Esophagus squamous epithelium (tissue), 5 donors: ENCODE results near the gene HLCS. TPM values are rescaled to one million over a fixed set of nuclear protein-coding genes. Genes with fewer than 3 reads are reported as not detected.

ENCODE experiments used
- DNase-seq: peaks from one replicate; lab custom pipeline; 2025; lab: John Stamatoyannopoulos, UW
- H3K27ac ChIP-seq, 4 donors: fragments of 200-600 bp; sonication (generic); one replicate each; pipeline ENCODE4 v1.5.1; 2016 to 2019; ENCODE audit warnings: mild to moderate bottlenecking in 1 of 4
- H3K27me3 ChIP-seq, 4 donors: fragments of 200-600 bp; sonication (generic); 1 replicate in 3 of 4; 2 replicates in 1 of 4; pipeline versions ENCODE4 v1.5.1 to v1.6.0; 2017 to 2021; ENCODE audit warnings: antibody characterized with exemption in 1 of 4
- H3K36me3 ChIP-seq, 3 donors: fragments of 200-600 bp; sonication (generic); one replicate each; pipeline ENCODE4 v1.5.1; 2016 to 2019
- H3K4me1 ChIP-seq, 3 donors: fragments of 200-600 bp; sonication (generic); one replicate each; pipeline ENCODE4 v1.5.1; 2017 to 2019
- H3K4me3 ChIP-seq, 4 donors: fragments of 200-600 bp; sonication (generic); 1 replicate in 3 of 4; 2 replicates in 1 of 4; pipeline ENCODE4 v1.5.1; 2016 to 2019; ENCODE audit warnings: mild to moderate bottlenecking in 2 of 4, moderate library complexity in 1 of 4
- H3K9me3 ChIP-seq, 3 donors: fragments of 200-600 bp; sonication (generic); one replicate each; pipeline ENCODE4 v1.5.1; 2016 to 2019
- CTCF ChIP-seq, 6 experiments: fragments of 450-650 bp in 4 of 6; fragments of 200-600 bp in 2 of 6; sonication (generic) in 2 of 6; IDR thresholded peaks; one replicate each; pipeline ENCODE4 v1.5.1; 2016 to 2019; ENCODE audit warnings: antibody characterized with exemption in 6 of 6, mild to moderate bottlenecking in 4 of 6, moderate library complexity in 4 of 6
- POLR2A ChIP-seq, 4 donors: fragments of 450-650 bp; IDR thresholded peaks; one replicate each; pipeline ENCODE4 v1.6.1; 2017; ENCODE audit warnings: antibody characterized with exemption in 4 of 4, mild to moderate bottlenecking in 4 of 4, moderate library complexity in 3 of 4
- WGBS, 2 donors: methylation state at CpG; one replicate each; pipeline ENCODE4 v1.1.5; 2018; 5-methylcytosine and 5-hydroxymethylcytosine counted together
- intact Hi-C: fragments of 100-400 bp; cut with DNase I; formaldehyde crosslinking; loops from one replicate; pipeline ENCODE4 v1.15.0; 2022
- total RNA-seq, 4 donors: library from RNA; depleted of rRNA; stranded (reverse); fragments of >200 nt; gene quantifications; one replicate each; pipeline ENCODE4 v1.1.0, GENCODE V29; 2016
- donor health status: DM: yes; HTN: yes; CAD: no.

HLCS gene
- total RNA-seq, 4 donors from 2014 or later, result 6.3 to 19.5 (median 13.5) TPM

GRCh38 chr21:36706482-36706852, 260.0 kb downstream of the HLCS start:
- peaks cover 0 to 100% (median 27%) of the 10 kb centered on the region in 4 donors for H3K27me3 ChIP-seq
- peak overlapping the region; percentile 79 to 97 (median 96) for H3K27ac ChIP-seq
- peak overlapping the region; percentile 31 to 78 (median 74) for H3K4me3 ChIP-seq
- 4 to 11% methylated on average over 12 to 13 of the region's 13 CpGs for WGBS, 2 donors
- no peak for TF ChIP-seq CTCF (IDR thresholded peaks at IDR 0.05)
- no peak for TF ChIP-seq POLR2A (IDR thresholded peaks at IDR 0.05)
- H3K36me3 ChIP-seq, result no peaks in the 10 kb centered on the region
- intact Hi-C loops, result loop anchor here (10.0 kb wide), 1 partner anchor 202 kb away; no protein-coding TSS in a partner anchor
- no peak for DNase-seq
- no peaks in the 10 kb centered on the region for H3K9me3 ChIP-seq
- H3K4me1 ChIP-seq, result peaks cover 28 to 96% (median 44%) of the 10 kb centered on the region in 3 donors

- no peaks in the 10 kb centered on the region for H3K36me3 ChIP-seq
- peaks cover 30 to 96% (median 49%) of the 10 kb centered on the region in 3 donors for H3K4me1 ChIP-seq
- H3K4me3 ChIP-seq, result peak overlapping the region; percentile 31 to 78 (median 74)
- no peaks in the 10 kb centered on the region for H3K9me3 ChIP-seq
- DNase-seq, result no peak
- TF ChIP-seq CTCF (IDR thresholded peaks at IDR 0.05) (peak in 5 of 6 experiments; percentile 24 to 67 (median 33)), POLR2A (IDR thresholded peaks at IDR 0.05) (peak in 1 of 4 donors; percentile 22)
- peak overlapping the region; percentile 79 to 97 (median 96) for H3K27ac ChIP-seq
- 0 to 2% methylated on average over 4 to 9 of the region's 22 CpGs for WGBS, 2 donors
- intact Hi-C loops, result loop anchor here (10.0 kb wide), 1 partner anchor 201 kb away; no protein-coding TSS in a partner anchor
- H3K27me3 ChIP-seq, result peaks cover 0 to 100% (median 27%) of the 10 kb centered on the region in 4 donors
These were observed 260.6 kb downstream of the HLCS start for GRCh38 chr21:36705679-36706481.

- intact Hi-C loops, result loop anchor here (10.0 kb wide), 1 partner anchor 200 kb away; no protein-coding TSS in a partner anchor
- H3K4me1 ChIP-seq, result peaks cover 38 to 96% (median 52%) of the 10 kb centered on the region in 3 donors
- TF ChIP-seq CTCF (IDR thresholded peaks at IDR 0.05) (no peak), POLR2A (IDR thresholded peaks at IDR 0.05) (no peak)
These were observed 261.4 kb downstream of the HLCS start for GRCh38 chr21:36704958-36705678.

GRCh38 chr21:36704281-36704957, 262.1 kb downstream of the HLCS start:
- H3K27ac ChIP-seq, result peak overlapping the region; percentile 79 to 97 (median 96)
- no peak for TF ChIP-seq POLR2A (IDR thresholded peaks at IDR 0.05)
- no peak for TF ChIP-seq CTCF (IDR thresholded peaks at IDR 0.05)
- no peaks in the 10 kb centered on the region for H3K36me3 ChIP-seq
- peak overlapping the region; percentile 31 to 78 (median 74) for H3K4me3 ChIP-seq
- H3K27me3 ChIP-seq, result peaks cover 0 to 100% (median 23%) of the 10 kb centered on the region in 4 donors
- no peaks in the 10 kb centered on the region for H3K9me3 ChIP-seq
- WGBS, 2 donors, result 1 to 2% methylated on average over 18 to 25 of the region's 49 CpGs
- intact Hi-C loops, result loop anchor here (10.0 kb wide), 1 partner anchor 200 kb away; no protein-coding TSS in a partner anchor
- peaks cover 38 to 96% (median 46%) of the 10 kb centered on the region in 3 donors for H3K4me1 ChIP-seq
- no peak for DNase-seq

More at GRCh38 chr21:36704958-36705678, 261.4 kb downstream of the HLCS start:
- Histone ChIP-seq H3K9me3 (no peaks in the 10 kb centered on the region), H3K27me3 (peaks cover 0 to 100% (median 26%) of the 10 kb centered on the region in 4 donors), H3K27ac (peak overlapping the region; percentile 79 to 97 (median 96)), H3K36me3 (no peaks in the 10 kb centered on the region), H3K4me3 (peak overlapping the region; percentile 31 to 78 (median 74))
- no peak for DNase-seq
- 5 to 6% methylated on average over 8 to 11 of the region's 39 CpGs for WGBS, 2 donors
